ENCODE data around the gene SSBP3. TPM values are rescaled to one million over a fixed set of nuclear protein-coding genes. Genes with fewer than 3 reads are reported as not detected.

Gene SSBP3
- total RNA-seq, 4 donors from 2014 or later = 32.8 to 63.4 (median 47.4) TPM

DNA sequence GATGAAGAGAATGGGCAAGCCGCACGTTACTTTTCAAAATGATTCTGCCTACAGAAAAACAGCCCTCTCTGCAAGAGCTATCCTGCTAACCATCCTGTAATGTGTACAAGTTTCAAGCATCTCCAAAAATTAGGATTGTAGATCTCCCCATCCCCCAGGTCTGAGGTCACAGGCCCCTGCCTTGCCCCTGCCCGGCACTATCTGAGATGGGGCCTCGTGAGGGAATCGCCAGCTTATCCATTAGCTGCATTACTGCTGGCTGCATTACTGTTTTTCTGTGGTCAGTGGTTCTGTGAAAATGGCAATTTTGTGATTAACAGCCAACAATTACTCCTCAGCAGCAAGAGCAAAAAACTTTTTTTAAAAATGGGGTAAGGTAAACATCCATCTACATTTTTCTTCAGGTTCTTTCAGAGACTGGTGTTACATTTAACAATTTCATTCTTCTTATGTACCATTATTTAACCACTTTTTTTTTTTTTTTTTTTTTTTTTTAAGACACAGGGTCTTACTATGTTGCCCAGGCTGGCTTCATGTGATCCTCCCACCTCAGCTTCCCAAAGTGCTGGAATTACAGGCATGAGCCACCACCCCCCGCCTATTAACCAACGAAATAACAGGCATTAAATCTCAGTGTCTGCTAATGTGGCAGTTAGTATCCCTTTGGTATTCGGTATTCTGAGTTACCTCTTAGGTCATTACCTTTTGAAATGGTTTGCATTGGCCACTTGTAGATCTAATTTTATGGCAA is 122.4 kb downstream of the SSBP3 start:
- WGBS = 92% methylated on average over 8 of the region's 8 CpGs
- peak overlapping the region in 1 of 4 donors; percentile 87 for H3K27ac ChIP-seq (replicated peaks in 1 of 4)
- peaks cover 0 to 16% (median 9%) of the 10 kb centered on the region in 4 donors for H3K36me3 ChIP-seq
- intact Hi-C loops (cut with DNase I) = no loop called here
- H3K4me1 ChIP-seq = peaks cover 60 to 88% (median 84%) of the 10 kb centered on the region in 4 donors
- no peaks in the 10 kb centered on the region for H3K9me3 ChIP-seq
- no peak overlapping the region for H3K4me3 ChIP-seq
- no peak for TF ChIP-seq POLR2AphosphoS5 (IDR thresholded peaks at IDR 0.05)
- DNase-seq (ENCODE audit: extremely low spot score) = no peak
- no peaks in the 10 kb centered on the region for H3K27me3 ChIP-seq

- 88% methylated on average over 8 of the region's 16 CpGs for WGBS
- Histone ChIP-seq H3K27ac (replicated peaks in 1 of 4) (peak overlapping the region; percentile 13 to 57 (median 20)), H3K4me3 (no peak overlapping the region), H3K36me3 (peaks cover 0 to 16% (median 9%) of the 10 kb centered on the region in 4 donors), H3K9me3 (no peaks in the 10 kb centered on the region), H3K4me1 (peaks cover 62 to 88% (median 85%) of the 10 kb centered on the region in 4 donors), H3K27me3 (no peaks in the 10 kb centered on the region)
- no peak for DNase-seq (ENCODE audit: extremely low spot score)
- intact Hi-C loops (cut with DNase I) = no loop called here
- TF ChIP-seq POLR2AphosphoS5 (IDR thresholded peaks at IDR 0.05) (no peak), EP300 (IDR thresholded peaks at IDR 0.05) (no peak), POLR2A (IDR thresholded peaks at IDR 0.05; ENCODE audit: low read depth) (no peak)
- TF ChIP-seq, protein P1, sequence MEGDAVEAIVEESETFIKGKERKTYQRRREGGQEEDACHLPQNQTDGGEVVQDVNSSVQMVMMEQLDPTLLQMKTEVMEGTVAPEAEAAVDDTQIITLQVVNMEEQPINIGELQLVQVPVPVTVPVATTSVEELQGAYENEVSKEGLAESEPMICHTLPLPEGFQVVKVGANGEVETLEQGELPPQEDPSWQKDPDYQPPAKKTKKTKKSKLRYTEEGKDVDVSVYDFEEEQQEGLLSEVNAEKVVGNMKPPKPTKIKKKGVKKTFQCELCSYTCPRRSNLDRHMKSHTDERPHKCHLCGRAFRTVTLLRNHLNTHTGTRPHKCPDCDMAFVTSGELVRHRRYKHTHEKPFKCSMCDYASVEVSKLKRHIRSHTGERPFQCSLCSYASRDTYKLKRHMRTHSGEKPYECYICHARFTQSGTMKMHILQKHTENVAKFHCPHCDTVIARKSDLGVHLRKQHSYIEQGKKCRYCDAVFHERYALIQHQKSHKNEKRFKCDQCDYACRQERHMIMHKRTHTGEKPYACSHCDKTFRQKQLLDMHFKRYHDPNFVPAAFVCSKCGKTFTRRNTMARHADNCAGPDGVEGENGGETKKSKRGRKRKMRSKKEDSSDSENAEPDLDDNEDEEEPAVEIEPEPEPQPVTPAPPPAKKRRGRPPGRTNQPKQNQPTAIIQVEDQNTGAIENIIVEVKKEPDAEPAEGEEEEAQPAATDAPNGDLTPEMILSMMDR (IDR thresholded peaks at IDR 0.05) = no peak
These were observed 123.9 kb downstream of the SSBP3 start for GRCh38 chr1:54282101-54282847.

DNA sequence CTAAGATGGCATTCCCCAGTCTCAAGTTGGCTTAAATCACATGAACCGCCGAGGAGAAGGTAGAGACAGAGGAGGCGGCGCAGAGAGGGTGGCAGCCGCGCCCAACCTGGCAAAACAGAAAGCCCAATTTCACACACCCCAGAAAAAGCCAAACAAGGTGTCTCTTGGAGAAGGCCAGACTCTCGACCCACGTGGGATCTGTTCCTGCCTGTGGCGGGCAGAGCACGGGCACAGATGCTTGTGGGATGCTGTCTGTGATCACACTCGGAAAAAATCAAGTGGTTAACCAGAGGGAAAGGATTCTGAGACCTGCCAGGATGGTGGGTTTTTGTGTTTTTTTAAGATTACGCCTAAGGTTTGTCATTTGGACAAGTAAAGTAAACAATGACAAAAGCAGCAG is 125.5 kb downstream of the SSBP3 start:
- no peaks in the 10 kb centered on the region for H3K9me3 ChIP-seq
- peak overlapping the region; percentile 90 to 97 (median 95) for H3K27ac ChIP-seq (replicated peaks in 1 of 4)
- TF ChIP-seq EP300 (IDR thresholded peaks at IDR 0.05) (no peak), POLR2AphosphoS5 (IDR thresholded peaks at IDR 0.05) (no peak), POLR2A (IDR thresholded peaks at IDR 0.05; ENCODE audit: low read depth) (no peak)
- TF ChIP-seq, protein P1 (IDR thresholded peaks at IDR 0.05) = no peak
- 85% methylated on average over 12 of the region's 12 CpGs for WGBS
- intact Hi-C loops (cut with DNase I) = no loop called here
- peaks cover 62 to 88% (median 85%) of the 10 kb centered on the region in 4 donors for H3K4me1 ChIP-seq
- H3K36me3 ChIP-seq = peaks cover 0 to 16% (median 9%) of the 10 kb centered on the region in 4 donors
- no peak overlapping the region for H3K4me3 ChIP-seq
- H3K27me3 ChIP-seq = no peaks in the 10 kb centered on the region
- no peak for DNase-seq (ENCODE audit: extremely low spot score)

- Histone ChIP-seq H3K4me1 (peaks cover 72 to 98% (median 94%) of the 10 kb centered on the region in 4 donors), H3K9me3 (no peaks in the 10 kb centered on the region), H3K36me3 (peaks cover 0 to 16% (median 9%) of the 10 kb centered on the region in 4 donors), H3K4me3 (no peak overlapping the region), H3K27me3 (no peaks in the 10 kb centered on the region), H3K27ac (replicated peaks in 1 of 4) (peak overlapping the region; percentile 90 to 97 (median 95))
- TF ChIP-seq POLR2A (IDR thresholded peaks at IDR 0.05; ENCODE audit: low read depth) = no peak
- no peak for TF ChIP-seq POLR2AphosphoS5 (IDR thresholded peaks at IDR 0.05)
- TF ChIP-seq EP300 (IDR thresholded peaks at IDR 0.05) = no peak
- TF ChIP-seq, protein P1 (IDR thresholded peaks at IDR 0.05) = no peak
- DNase-seq (ENCODE audit: extremely low spot score) = no peak
- intact Hi-C loops (cut with DNase I) = loop anchor here (5.0 kb wide), 1 partner anchor 48 kb away; no protein-coding TSS in a partner anchor
- WGBS = 97% methylated on average over 6 of the region's 8 CpGs
These were observed 126.7 kb downstream of the SSBP3 start for GRCh38 chr1:54279457-54279856.

- intact Hi-C loops (cut with DNase I) = loop anchor here (5.0 kb wide), 1 partner anchor 48 kb away; no protein-coding TSS in a partner anchor
- TF ChIP-seq EP300 (IDR thresholded peaks at IDR 0.05) = peak; percentile 83
- no peak for TF ChIP-seq POLR2A (IDR thresholded peaks at IDR 0.05; ENCODE audit: low read depth)
- no peaks in the 10 kb centered on the region for H3K27me3 ChIP-seq
- WGBS = 65% methylated on average over 9 of the region's 9 CpGs
- peaks cover 0 to 16% (median 9%) of the 10 kb centered on the region in 4 donors for H3K36me3 ChIP-seq
- peak overlapping the region; percentile 90 to 97 (median 95) for H3K27ac ChIP-seq (replicated peaks in 1 of 4)
- no peaks in the 10 kb centered on the region for H3K9me3 ChIP-seq
- DNase-seq (ENCODE audit: extremely low spot score) = no peak
- no peak overlapping the region for H3K4me3 ChIP-seq
- peaks cover 77 to 98% (median 97%) of the 10 kb centered on the region in 4 donors for H3K4me1 ChIP-seq
These were observed 127.2 kb downstream of the SSBP3 start for GRCh38 chr1:54278941-54279422.
